WTC11 (cell line): ENCODE measurements around the gene DNPH1. TPM values are rescaled to one million over a fixed set of nuclear protein-coding genes. Genes with fewer than 3 reads are reported as not detected.

ENCODE experiments used
- ATAC-seq: fragments of 200-7000 bp; cut with Tn5 transposase; 2 replicates; pipeline ENCODE4 v1.10.0; 2021; ENCODE audit warnings: mild to moderate bottlenecking, moderate library complexity
- CTCF ChIA-PET: fragments of 300-600 bp; sonication (Branson Sonifier 250); formaldehyde crosslinking; loops from one replicate; lab custom pipeline; 2021; ENCODE audit warnings: antibody characterized with exemption; lab: Charles Lee
- POLR2A ChIA-PET: fragments of 350-600 bp; sonication (Branson Sonifier 250); formaldehyde crosslinking; loops from one replicate; lab custom pipeline; 2021; ENCODE audit warnings: antibody characterized with exemption; lab: Charles Lee
- DNase-seq: peaks from one replicate; pipeline ENCODE4 v3.0.0; 2021; ENCODE audit warnings: low spot score
- H3K27ac Mint-ChIP-seq: 2 replicates; pipeline ENCODE4 v1.8.0; 2021; ENCODE audit warnings: mixed read lengths
- H3K27me3 Mint-ChIP-seq: 2 replicates; pipeline ENCODE4 v1.8.0; 2021; ENCODE audit warnings: low read depth, mild to moderate bottlenecking, moderate library complexity, mixed read lengths
- H3K36me3 Mint-ChIP-seq: 2 replicates; pipeline ENCODE4 v1.8.0; 2021; ENCODE audit warnings: mixed read lengths
- H3K4me1 Mint-ChIP-seq: 2 replicates; pipeline ENCODE4 v1.8.0; 2022; ENCODE audit warnings: mixed read lengths
- H3K4me3 Mint-ChIP-seq: 2 replicates; pipeline ENCODE4 v1.8.0; 2021; ENCODE audit warnings: mild to moderate bottlenecking, moderate library complexity, mixed read lengths
- H3K9me3 Mint-ChIP-seq: 2 replicates; pipeline ENCODE4 v1.8.0; 2021; ENCODE audit warnings: mixed read lengths
- CBFB ChIP-seq: sonication (generic); formaldehyde crosslinking; IDR thresholded peaks from 2 replicates; pipeline ENCODE4 v1.8.1; 2022; ENCODE audit warnings: mild to moderate bottlenecking, low read depth, missing genetic modification reagents
- CREM ChIP-seq: sonication (generic); formaldehyde crosslinking; IDR thresholded peaks from 2 replicates; pipeline ENCODE4 v1.8.1; 2022; ENCODE audit warnings: mild to moderate bottlenecking, missing genetic modification reagents, moderate library complexity
- ELF4 ChIP-seq: sonication (generic); formaldehyde crosslinking; IDR thresholded peaks from 2 replicates; pipeline ENCODE4 v1.8.1; 2022; ENCODE audit warnings: low read depth, mild to moderate bottlenecking, moderate library complexity, missing genetic modification reagents
- FOXJ3 ChIP-seq: sonication (generic); formaldehyde crosslinking; IDR thresholded peaks from 2 replicates; pipeline ENCODE4 v1.9.0; 2021; ENCODE audit warnings: missing genetic modification reagents, mild to moderate bottlenecking, borderline replicate concordance
- FOXK1 ChIP-seq: sonication (generic); formaldehyde crosslinking; IDR thresholded peaks from 2 replicates; pipeline ENCODE4 v1.8.0; 2022; ENCODE audit warnings: mild to moderate bottlenecking, moderate library complexity, missing genetic modification reagents
- FOXP1 ChIP-seq: sonication (generic); formaldehyde crosslinking; IDR thresholded peaks from 2 replicates; pipeline ENCODE4 v1.8.0; 2022; ENCODE audit warnings: missing genetic modification reagents, mild to moderate bottlenecking, moderate library complexity, borderline replicate concordance
- MXD4 ChIP-seq: fragments of 250-450 bp; sonication (Bioruptor Pico); IDR thresholded peaks from 2 replicates; pipeline ENCODE4 v1.8.0; 2021; ENCODE audit warnings: mild to moderate bottlenecking, moderate library complexity, borderline replicate concordance
- NFATC4 ChIP-seq: fragments of 250-450 bp; sonication (Bioruptor Pico); IDR thresholded peaks from 2 replicates; pipeline ENCODE4 v1.9.0; 2021; ENCODE audit warnings: mild to moderate bottlenecking
- NR3C1 ChIP-seq: sonication (generic); formaldehyde crosslinking; conservative IDR thresholded peaks from 2 replicates; pipeline ENCODE4 v1.8.1; 2023; ENCODE audit warnings: low read depth, mild to moderate bottlenecking, missing genetic modification reagents
- PRDM15 ChIP-seq: sonication (generic); formaldehyde crosslinking; IDR thresholded peaks from 2 replicates; pipeline ENCODE4 v1.8.0; 2022; ENCODE audit warnings: missing genetic modification reagents
- RELA ChIP-seq: sonication (generic); formaldehyde crosslinking; IDR thresholded peaks from 2 replicates; pipeline ENCODE4 v1.8.1; 2022; ENCODE audit warnings: missing genetic modification reagents, mild to moderate bottlenecking, borderline replicate concordance
- SMAD3 ChIP-seq: sonication (generic); formaldehyde crosslinking; IDR thresholded peaks from 2 replicates; pipeline ENCODE4 v1.8.0; 2022; ENCODE audit warnings: missing genetic modification reagents, mild to moderate bottlenecking, borderline replicate concordance
- TEAD1 ChIP-seq: sonication (generic); formaldehyde crosslinking; IDR thresholded peaks from 2 replicates; pipeline ENCODE4 v1.8.0; 2022; ENCODE audit warnings: mild to moderate bottlenecking, missing genetic modification reagents
- ZBTB43 ChIP-seq: sonication (generic); formaldehyde crosslinking; IDR thresholded peaks from 2 replicates; pipeline ENCODE4 v1.8.1; 2023; ENCODE audit warnings: mild to moderate bottlenecking, missing genetic modification reagents
- ZMAT4 ChIP-seq: fragments of 250-450 bp; sonication (Bioruptor Pico); IDR thresholded peaks from 2 replicates; pipeline ENCODE4 v1.9.0; 2021; ENCODE audit warnings: mild to moderate bottlenecking
- ZNF219 ChIP-seq: sonication (generic); formaldehyde crosslinking; IDR thresholded peaks from 2 replicates; pipeline ENCODE4 v1.8.0; 2023; ENCODE audit warnings: missing genetic modification reagents, mild to moderate bottlenecking, borderline replicate concordance
- ZNF671 ChIP-seq: fragments of 250-450 bp; sonication (Bioruptor Pico); IDR thresholded peaks from 2 replicates; pipeline ENCODE4 v1.8.0; 2021; ENCODE audit warnings: mild to moderate bottlenecking
- total RNA-seq: library from RNA; stranded (reverse); gene quantifications from 3 replicates; pipeline ENCODE4 v1.2.3, GENCODE V29; 2021
- TF ChIP-seq, protein P1 (sequence below): sonication (generic); formaldehyde crosslinking; IDR thresholded peaks from 2 replicates; pipeline ENCODE4 v1.8.1; 2022; ENCODE audit warnings: mild to moderate bottlenecking, moderate library complexity, missing genetic modification reagents
- TF ChIP-seq, protein P2 (sequence below): sonication (generic); formaldehyde crosslinking; IDR thresholded peaks from 2 replicates; pipeline ENCODE4 v1.8.0; 2023; ENCODE audit warnings: missing genetic modification reagents
- TF ChIP-seq, protein P3 (sequence below): fragments of 250-450 bp; sonication (Bioruptor Pico); IDR thresholded peaks from 2 replicates; pipeline ENCODE4 v2.1.2; 2022; ENCODE audit warnings: mild to moderate bottlenecking, moderate library complexity
- TF ChIP-seq, protein P4 (sequence below): sonication (generic); formaldehyde crosslinking; IDR thresholded peaks from 2 replicates; pipeline ENCODE4 v1.8.1; 2022; ENCODE audit warnings: mild to moderate bottlenecking, missing genetic modification reagents, moderate library complexity, borderline replicate concordance

DNPH1 gene
- total RNA-seq, 1 experiment from 2014 or later = 48.4 TPM

GRCh38 chr6:43219814-43220213, 9.5 kb downstream of the DNPH1 start:
- no peak for TF ChIP-seq MXD4 (CRISPR knock-in tag)
- no peak for TF ChIP-seq RELA (CRISPR knock-in tag)
- no peak for TF ChIP-seq ZMAT4 (CRISPR knock-in tag)
- no peak for TF ChIP-seq NFATC4
- no peak for TF ChIP-seq SMAD3 (CRISPR knock-in tag)
- TF ChIP-seq TEAD1 (CRISPR knock-in tag) = no peak
- TF ChIP-seq ELF4 = no peak
- no peak for TF ChIP-seq FOXP1 (CRISPR knock-in tag)
- TF ChIP-seq CREM (CRISPR knock-in tag) = no peak
- no peak for TF ChIP-seq FOXK1 (CRISPR knock-in tag)
- no peak for TF ChIP-seq ZNF671 (CRISPR knock-in tag)
- TF ChIP-seq ZBTB43 (CRISPR knock-in tag) = no peak
- no peak for TF ChIP-seq CBFB
- TF ChIP-seq, protein P1, sequence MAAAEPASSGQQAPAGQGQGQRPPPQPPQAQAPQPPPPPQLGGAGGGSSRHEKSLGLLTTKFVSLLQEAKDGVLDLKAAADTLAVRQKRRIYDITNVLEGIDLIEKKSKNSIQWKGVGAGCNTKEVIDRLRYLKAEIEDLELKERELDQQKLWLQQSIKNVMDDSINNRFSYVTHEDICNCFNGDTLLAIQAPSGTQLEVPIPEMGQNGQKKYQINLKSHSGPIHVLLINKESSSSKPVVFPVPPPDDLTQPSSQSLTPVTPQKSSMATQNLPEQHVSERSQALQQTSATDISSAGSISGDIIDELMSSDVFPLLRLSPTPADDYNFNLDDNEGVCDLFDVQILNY (CRISPR knock-in tag) = no peak
- TF ChIP-seq PRDM15 (CRISPR knock-in tag) = no peak
- peaks cover 9% of the 10 kb centered on the region; the same call in 1 of the 2 replicates for H3K4me1 Mint-ChIP-seq
- no peaks in the 10 kb centered on the region for H3K9me3 Mint-ChIP-seq
- no peak overlapping the region for H3K27ac Mint-ChIP-seq
- ChIA-PET POLR2A (interaction anchor here (0.6 kb wide), 1 partner anchor 110 kb away, joined by 3 read pairs; no protein-coding TSS in a partner anchor), CTCF (interaction anchor here (1.5 to 2.0 kb wide), 2 partner anchors 9 to 27 kb away, joined by 3 to 22 read pairs; partner anchors contain the start of gene DNPH1)
- H3K27me3 Mint-ChIP-seq = no peaks in the 10 kb centered on the region
- DNase-seq (no peak), ATAC-seq (no peak)
- H3K4me3 Mint-ChIP-seq = no peak overlapping the region
- no peaks in the 10 kb centered on the region for H3K36me3 Mint-ChIP-seq

- Mint-ChIP-seq H3K4me1 (peaks cover 5% of the 10 kb centered on the region; the same call in 1 of the 2 replicates), H3K27me3 (no peaks in the 10 kb centered on the region), H3K36me3 (no peaks in the 10 kb centered on the region), H3K27ac (no peak overlapping the region), H3K4me3 (no peak overlapping the region), H3K9me3 (no peaks in the 10 kb centered on the region)
- ATAC-seq = no peak
- no peak for DNase-seq
- CTCF ChIA-PET = interaction anchor here (3.4 kb wide), 1 partner anchor 10 kb away, joined by 18 read pairs; the partner anchor contains the start of gene DNPH1
- POLR2A ChIA-PET = no interaction called here
- TF ChIP-seq, protein P2, sequence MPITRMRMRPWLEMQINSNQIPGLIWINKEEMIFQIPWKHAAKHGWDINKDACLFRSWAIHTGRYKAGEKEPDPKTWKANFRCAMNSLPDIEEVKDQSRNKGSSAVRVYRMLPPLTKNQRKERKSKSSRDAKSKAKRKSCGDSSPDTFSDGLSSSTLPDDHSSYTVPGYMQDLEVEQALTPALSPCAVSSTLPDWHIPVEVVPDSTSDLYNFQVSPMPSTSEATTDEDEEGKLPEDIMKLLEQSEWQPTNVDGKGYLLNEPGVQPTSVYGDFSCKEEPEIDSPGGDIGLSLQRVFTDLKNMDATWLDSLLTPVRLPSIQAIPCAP (CRISPR knock-in tag) = no peak
- TF ChIP-seq, protein P3, sequence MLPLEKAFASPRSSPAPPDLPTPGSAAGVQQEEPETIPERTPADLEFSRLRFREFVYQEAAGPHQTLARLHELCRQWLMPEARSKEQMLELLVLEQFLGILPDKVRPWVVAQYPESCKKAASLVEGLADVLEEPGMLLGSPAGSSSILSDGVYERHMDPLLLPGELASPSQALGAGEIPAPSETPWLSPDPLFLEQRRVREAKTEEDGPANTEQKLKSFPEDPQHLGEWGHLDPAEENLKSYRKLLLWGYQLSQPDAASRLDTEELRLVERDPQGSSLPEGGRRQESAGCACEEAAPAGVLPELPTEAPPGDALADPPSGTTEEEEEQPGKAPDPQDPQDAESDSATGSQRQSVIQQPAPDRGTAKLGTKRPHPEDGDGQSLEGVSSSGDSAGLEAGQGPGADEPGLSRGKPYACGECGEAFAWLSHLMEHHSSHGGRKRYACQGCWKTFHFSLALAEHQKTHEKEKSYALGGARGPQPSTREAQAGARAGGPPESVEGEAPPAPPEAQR = no peak
- no peak for TF ChIP-seq PRDM15 (CRISPR knock-in tag)
- TF ChIP-seq FOXJ3 (CRISPR knock-in tag) = no peak
- no peak for TF ChIP-seq NR3C1 (CRISPR knock-in tag)
- TF ChIP-seq CBFB = no peak
- TF ChIP-seq, protein P4, sequence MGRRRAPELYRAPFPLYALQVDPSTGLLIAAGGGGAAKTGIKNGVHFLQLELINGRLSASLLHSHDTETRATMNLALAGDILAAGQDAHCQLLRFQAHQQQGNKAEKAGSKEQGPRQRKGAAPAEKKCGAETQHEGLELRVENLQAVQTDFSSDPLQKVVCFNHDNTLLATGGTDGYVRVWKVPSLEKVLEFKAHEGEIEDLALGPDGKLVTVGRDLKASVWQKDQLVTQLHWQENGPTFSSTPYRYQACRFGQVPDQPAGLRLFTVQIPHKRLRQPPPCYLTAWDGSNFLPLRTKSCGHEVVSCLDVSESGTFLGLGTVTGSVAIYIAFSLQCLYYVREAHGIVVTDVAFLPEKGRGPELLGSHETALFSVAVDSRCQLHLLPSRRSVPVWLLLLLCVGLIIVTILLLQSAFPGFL = no peak
- TF ChIP-seq ZNF671 (CRISPR knock-in tag) = no peak
- no peak for TF ChIP-seq ZNF219 (CRISPR knock-in tag)
Measured at GRCh38 chr6:43219119-43219518, 10.2 kb downstream of the DNPH1 start.
